ENCODE data around the gene VPS26C. TPM values are rescaled to one million over a fixed set of nuclear protein-coding genes. Genes with fewer than 3 reads are reported as not detected.

Gene VPS26C
- total RNA-seq, 1 experiment from 2014 or later: 58.0 TPM

DNA sequence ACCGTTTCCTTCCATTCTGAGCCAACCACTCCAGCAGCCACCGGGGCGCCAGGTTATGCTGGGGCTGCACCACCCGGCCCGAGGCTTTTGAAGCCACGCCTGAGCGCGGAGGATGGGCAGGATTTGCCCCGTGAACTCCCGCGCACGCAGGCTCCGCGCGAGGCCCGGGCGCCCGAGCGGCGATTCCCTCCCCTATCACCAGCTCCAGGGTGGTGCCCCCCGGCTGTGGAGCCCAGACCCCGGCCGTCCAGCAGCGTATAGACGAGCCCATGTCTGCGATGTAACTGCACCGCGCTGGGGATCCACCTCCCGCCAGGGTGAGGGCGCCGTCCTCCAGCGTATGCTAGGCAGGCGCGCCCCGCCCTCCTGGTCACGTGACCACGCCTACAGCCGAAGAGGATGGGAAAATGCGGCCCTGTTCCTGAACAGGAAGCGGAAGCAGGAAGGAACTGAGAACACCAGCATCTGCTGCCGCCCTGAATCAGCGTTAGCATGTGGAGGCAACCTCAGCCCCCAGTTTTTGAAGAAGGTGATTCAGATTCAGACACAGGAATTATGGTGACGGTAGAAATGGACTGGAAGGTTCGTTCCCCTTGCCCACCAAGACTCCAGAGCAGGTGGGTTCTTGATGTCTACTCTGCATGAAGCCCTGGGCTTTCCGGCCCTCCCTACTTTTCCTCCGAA is 46.0 kb downstream of the VPS26C start:
- WGBS (ENCODE audit: extremely low coverage, insufficient read length, low lambda C conversion rate): no CpG with 5 or more reads among the region's 46 CpGs
- Histone ChIP-seq H3K27ac (ENCODE audit: insufficient read length, low read depth, low read length) (no peak overlapping the region), H3K27me3 (ENCODE audit: insufficient read depth, low read length) (no peaks in the 10 kb centered on the region), H3K9me3 (ENCODE audit: control insufficient read depth, low read depth, low read length) (peaks cover 4% of the 10 kb centered on the region), H3K9ac (ENCODE audit: extremely low read depth, insufficient read length, low read length) (no peak overlapping the region), H4K91ac (ENCODE audit: insufficient read length, low read depth, low read length) (no peak overlapping the region), H3K4me1 (ENCODE audit: insufficient read depth, low read length) (no peaks in the 10 kb centered on the region), H2BK15ac (ENCODE audit: low read depth, low read length) (no peak overlapping the region), H4K20me1 (ENCODE audit: control insufficient read depth, insufficient read depth, insufficient read length) (no peaks in the 10 kb centered on the region), H3K79me2 (ENCODE audit: insufficient read depth, low read length) (no peaks in the 10 kb centered on the region), H2BK5ac (ENCODE audit: insufficient read length, low read length) (no peak overlapping the region), H4K8ac (replicated peaks; ENCODE audit: insufficient read length, low read depth, low read length) (no peak overlapping the region), H3K23ac (ENCODE audit: insufficient read length, low read depth, low read length) (no peak overlapping the region), H3K4me2 (ENCODE audit: insufficient read depth, insufficient read length, low read length) (peak overlapping the region; percentile 62), H2BK20ac (ENCODE audit: low read depth, low read length, poor library complexity, severe bottlenecking) (no peak overlapping the region), H3T11ph (ENCODE audit: low read length) (no peak overlapping the region), H3K79me1 (ENCODE audit: insufficient read depth, low read depth, low read length, poor library complexity, severe bottlenecking) (no peaks in the 10 kb centered on the region), H3K18ac (ENCODE audit: insufficient read length, low read depth, low read length) (no peak overlapping the region), H2BK12ac (ENCODE audit: insufficient read length, low read depth, low read length) (no peak overlapping the region), H2AK5ac (ENCODE audit: insufficient read length, low read length) (no peak overlapping the region), H2BK120ac (ENCODE audit: low read depth, low read length, poor library complexity, severe bottlenecking) (no peak overlapping the region), H3K56ac (ENCODE audit: insufficient read length, low read depth, low read length) (no peak overlapping the region), H2AFZ (ENCODE audit: low read length) (no peak overlapping the region), H3K23me2 (ENCODE audit: insufficient read length, low read depth, low read length, poor library complexity, severe bottlenecking) (peaks cover 9% of the 10 kb centered on the region), H4K5ac (ENCODE audit: insufficient read length, low read depth, low read length) (no peak overlapping the region), H3K4ac (ENCODE audit: low read depth, low read length) (no peak overlapping the region), H3K14ac (ENCODE audit: insufficient read depth, low read length) (no peak overlapping the region)
- no peaks in the 10 kb centered on the region for H3K4me1 Mint-ChIP-seq
- peaks cover 2 to 16% of the 10 kb centered on the region in 2 experiments; a peak in 4 of 5 replicates for H3K9me3 Mint-ChIP-seq
- H3K27ac Mint-ChIP-seq: no peak overlapping the region
- peaks cover 7% of the 10 kb centered on the region for H3K27me3 Mint-ChIP-seq (ENCODE audit: low read depth)
- peak overlapping the region; percentile 35 to 48; a peak in 4 of 5 replicates for H3K4me3 Mint-ChIP-seq
- DNase-seq: peak; percentile 89
- peaks cover 32 to 51% (median 43%) of the 10 kb centered on the region in 3 experiments for H3K36me3 Mint-ChIP-seq (ENCODE audit: insufficient read depth in 1 of 3, low read depth in 3 of 3)
- TF ChIP-seq CTCF (conservative IDR thresholded peaks at IDR 0.05): no peak; the same call in 2 of the 3 replicates

Measured in H9 (cell line).